Astrocyte of the cerebellum (primary cell): ENCODE results near the gene PSMD6.

ENCODE experiments used
- DNase-seq: peaks from one replicate; pipeline ENCODE4 v3.0.0-alpha.2; 2011; ENCODE audit warnings: low read depth
- H3K4me3 ChIP-seq: 2 replicates; pipeline ENCODE4 v1.5.1; 2011; ENCODE audit warnings: mild to moderate bottlenecking, low read depth, low read length, moderate library complexity
- in situ Hi-C: cut with HindIII; loops from 2 replicates; pipeline ENCODE4 v1.10.0; 2017; ENCODE audit warnings: low sequenced_read_pairs
- TF ChIP-seq, protein P1 (sequence below): IDR thresholded peaks from 2 replicates; pipeline ENCODE4 v1.5.1; 2012; ENCODE audit warnings: low read length, low read depth, moderate library complexity, mild to moderate bottlenecking; ENCODE audit errors: missing control alignments

Gene PSMD6

DNA sequence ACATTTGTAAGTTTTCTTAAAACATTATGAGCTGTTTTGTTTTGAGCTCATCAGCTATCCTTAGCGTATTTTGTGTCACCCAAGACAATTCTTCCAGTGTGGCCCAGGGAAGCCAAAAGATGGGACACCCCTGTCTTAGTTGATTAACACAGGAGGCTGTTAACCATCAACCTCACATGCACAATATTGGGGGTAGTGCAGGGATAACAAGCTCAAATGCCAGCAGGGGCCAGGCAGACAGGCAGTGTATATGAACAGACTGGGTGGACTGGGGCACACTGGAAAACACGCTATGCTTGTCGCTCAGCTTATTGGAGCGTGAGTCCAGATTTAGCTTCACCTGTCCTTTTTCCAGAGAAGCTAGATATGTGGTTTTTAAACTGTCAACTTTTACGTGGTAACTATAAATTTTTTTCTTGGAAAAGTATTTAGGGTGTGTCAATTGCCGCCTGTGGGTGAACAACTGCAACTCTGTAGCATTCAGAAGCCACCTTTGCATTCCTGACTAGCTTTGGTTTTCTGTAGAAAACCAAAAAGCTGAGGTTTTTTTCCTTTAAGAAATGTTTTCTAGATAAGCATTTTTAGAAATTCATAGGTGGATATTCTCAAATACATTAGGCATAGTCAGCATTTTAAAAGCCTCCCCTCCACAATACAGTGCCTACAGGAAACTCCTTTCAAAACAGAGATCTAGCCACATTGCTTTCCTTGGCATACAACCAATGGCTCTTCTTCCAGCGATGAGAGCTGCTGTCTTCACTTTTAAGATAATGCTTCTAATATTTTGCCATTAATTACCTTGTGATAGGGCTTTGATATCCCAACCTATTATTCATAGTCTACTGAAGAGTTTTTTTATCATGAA is 14.6 kb downstream of the PSMD6 start:
- no peak for DNase-seq
- TF ChIP-seq, protein P1, sequence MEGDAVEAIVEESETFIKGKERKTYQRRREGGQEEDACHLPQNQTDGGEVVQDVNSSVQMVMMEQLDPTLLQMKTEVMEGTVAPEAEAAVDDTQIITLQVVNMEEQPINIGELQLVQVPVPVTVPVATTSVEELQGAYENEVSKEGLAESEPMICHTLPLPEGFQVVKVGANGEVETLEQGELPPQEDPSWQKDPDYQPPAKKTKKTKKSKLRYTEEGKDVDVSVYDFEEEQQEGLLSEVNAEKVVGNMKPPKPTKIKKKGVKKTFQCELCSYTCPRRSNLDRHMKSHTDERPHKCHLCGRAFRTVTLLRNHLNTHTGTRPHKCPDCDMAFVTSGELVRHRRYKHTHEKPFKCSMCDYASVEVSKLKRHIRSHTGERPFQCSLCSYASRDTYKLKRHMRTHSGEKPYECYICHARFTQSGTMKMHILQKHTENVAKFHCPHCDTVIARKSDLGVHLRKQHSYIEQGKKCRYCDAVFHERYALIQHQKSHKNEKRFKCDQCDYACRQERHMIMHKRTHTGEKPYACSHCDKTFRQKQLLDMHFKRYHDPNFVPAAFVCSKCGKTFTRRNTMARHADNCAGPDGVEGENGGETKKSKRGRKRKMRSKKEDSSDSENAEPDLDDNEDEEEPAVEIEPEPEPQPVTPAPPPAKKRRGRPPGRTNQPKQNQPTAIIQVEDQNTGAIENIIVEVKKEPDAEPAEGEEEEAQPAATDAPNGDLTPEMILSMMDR, result no peak
- in situ Hi-C loops, result no loop called here
- no peak overlapping the region for H3K4me3 ChIP-seq

DNA sequence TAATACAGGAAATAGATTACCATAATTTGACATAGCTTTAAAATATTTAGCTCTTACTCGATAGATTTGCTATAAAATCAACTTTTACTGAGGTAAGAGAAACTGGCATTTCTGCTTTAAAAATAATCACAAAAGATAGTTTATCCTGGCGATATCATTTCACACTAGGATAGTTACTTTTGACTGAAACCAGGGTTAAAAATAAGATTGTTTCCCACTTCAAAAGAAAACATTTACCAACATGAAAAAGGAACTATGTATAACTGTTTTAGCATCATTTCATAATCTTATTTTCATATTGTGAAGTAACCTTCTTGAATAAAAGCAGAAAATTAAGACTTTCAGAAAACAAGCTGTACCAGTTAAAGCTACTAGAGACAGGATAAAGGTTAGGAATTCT is 15.3 kb downstream of the PSMD6 start:
- TF ChIP-seq, protein P1, result no peak
- in situ Hi-C loops, result no loop called here
- DNase-seq, result no peak
- H3K4me3 ChIP-seq, result no peak overlapping the region

DNA sequence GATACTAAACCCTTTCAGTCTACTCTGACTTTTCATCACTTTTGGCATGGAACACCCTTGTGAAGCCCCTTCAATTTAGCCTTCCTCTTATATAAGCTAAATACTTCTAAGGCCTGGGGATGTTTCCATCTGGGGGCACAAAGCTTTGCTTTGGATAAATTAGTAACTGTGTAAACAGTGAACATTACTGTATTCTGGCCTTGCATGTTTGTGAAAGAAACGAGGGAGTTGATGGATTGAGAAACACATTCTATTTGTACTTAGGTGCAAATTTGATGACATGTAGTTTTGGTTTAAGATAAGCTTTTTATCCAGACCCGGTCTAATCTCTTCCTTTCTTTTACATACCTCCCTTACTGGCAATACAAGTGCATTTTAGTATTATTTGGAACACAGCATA is 19.7 kb downstream of the PSMD6 start:
- in situ Hi-C loops, result no loop called here
- H3K4me3 ChIP-seq, result no peak overlapping the region
- no peak for DNase-seq
- TF ChIP-seq, protein P1, result no peak

DNA sequence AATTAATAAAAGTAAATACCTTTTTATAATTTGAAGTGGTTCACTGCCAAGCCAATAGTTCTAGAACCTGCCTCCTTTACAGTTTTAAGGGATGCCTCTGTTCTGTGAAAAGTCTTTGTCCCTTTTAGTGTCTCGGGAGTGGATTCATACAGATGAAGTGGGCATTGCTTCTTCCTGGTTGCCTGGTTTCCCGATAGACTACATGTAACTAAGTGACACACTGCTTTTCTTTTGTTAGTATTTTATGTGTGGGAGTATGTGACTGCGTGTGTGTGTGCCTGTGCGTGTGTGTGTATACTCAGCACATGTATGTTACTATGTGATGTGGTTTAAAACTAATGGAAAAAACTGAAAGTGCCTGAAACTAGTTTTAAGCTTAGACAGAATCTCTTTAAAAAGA is 21.1 kb downstream of the PSMD6 start:
- no peak for DNase-seq
- in situ Hi-C loops, result no loop called here
- TF ChIP-seq, protein P1, result no peak
- no peak overlapping the region for H3K4me3 ChIP-seq

DNA sequence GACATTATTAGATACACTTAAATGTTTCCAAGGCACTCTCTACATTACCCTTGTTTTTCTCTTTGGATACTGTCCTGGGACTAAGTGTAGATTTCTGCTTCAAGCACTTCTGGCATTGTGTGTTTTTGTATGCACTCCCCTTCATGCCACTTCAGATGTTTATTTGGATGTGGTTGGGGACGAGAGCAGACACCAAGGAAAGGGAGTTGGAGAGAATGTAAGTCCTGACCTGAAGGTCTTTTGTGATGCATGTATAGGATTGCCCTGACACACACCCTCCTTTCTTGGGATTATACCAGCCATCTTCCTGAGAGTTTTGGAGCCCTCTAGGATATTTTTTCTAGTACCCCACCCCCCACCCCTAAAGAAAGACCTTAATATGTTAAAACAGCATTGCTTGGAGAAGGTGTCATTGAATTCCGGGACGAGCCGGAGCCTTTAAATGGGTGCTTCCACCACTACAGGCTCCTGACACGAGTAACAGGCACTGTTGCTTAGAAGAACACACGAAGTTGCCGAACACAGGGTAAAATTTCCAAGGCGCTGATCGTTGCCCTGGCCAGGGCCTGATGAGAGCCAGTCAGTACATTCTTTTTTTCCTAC is 22.7 kb downstream of the PSMD6 start:
- DNase-seq, result no peak
- TF ChIP-seq, protein P1, result no peak
- in situ Hi-C loops, result no loop called here
- no peak overlapping the region for H3K4me3 ChIP-seq

DNA sequence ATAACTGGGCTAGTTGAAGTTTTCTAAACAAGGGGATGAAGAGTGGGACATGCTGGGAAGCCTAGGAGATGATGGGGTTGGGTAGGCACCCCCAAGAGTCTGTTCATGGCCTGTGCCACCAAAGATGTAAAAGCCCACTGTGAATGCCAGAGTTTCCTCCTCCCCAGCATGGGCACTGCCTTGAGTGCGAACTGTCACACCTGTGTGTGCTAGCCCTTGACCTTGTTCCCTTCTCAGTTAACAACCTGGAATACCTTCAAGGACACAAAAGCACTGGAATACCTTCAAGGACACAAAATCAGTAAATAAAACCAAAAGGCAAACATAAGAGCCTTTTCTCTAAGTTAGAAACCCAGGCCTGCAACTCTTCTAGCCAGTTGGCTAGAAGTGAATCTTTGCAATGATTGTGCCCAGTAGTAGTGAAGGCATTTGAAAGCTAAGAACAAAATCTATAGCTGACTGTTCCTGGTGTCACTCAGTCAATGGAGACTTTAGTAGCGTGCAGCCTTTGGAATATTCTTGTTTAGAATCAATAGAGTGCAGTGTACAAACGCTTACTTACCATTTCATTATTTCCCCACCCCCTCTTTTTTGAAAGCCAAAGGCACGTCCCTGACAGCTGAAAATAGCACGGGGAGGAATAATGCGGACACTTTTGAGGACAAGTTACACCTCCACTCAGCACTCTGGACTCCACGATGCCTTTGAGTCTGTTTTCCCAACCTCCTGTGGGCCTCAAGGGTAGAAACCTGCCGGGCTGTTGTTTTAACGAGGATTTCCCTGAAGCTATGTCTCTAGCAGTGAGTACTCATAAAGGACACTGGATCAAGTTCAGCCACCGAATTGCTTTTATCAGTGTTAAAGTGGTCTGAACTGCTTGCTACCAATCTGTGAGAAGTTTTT is 24.2 kb downstream of the PSMD6 start:
- in situ Hi-C loops, result no loop called here
- no peak overlapping the region for H3K4me3 ChIP-seq
- TF ChIP-seq, protein P1, result no peak
- no peak for DNase-seq
